Natural killer cell treated with Interleukin-12 subunit alpha and Interleukin-12 subunit beta and Interleukin-15 and Interleukin-18, amount 100 ng/mL, for 72 hours (primary cell): ENCODE measurements around the gene CYB5B. TPM values are rescaled to one million over a fixed set of nuclear protein-coding genes. Genes with fewer than 3 reads are reported as not detected.

ENCODE experiments used
- ATAC-seq, 2 donors: fragments of 150-1000 bp; cut with Tn5 transposase in 1 of 2; sonication (Bioruptor Pico), chemical (Tn5 transposase) in 1 of 2; 2 replicates each; pipeline ENCODE4 v1.10.0; 2021
- DNase-seq: peaks from one replicate; pipeline ENCODE4 v3.0.0; 2022; ENCODE audit warnings: low spot score
- H3K27ac Mint-ChIP-seq, 2 donors: 1 replicate in 1 of 2; 2 replicates in 1 of 2; pipeline ENCODE4 v1.8.0; 2022; ENCODE audit warnings: mixed read lengths in 2 of 2, mild to moderate bottlenecking in 1 of 2, moderate library complexity in 1 of 2
- H3K27me3 Mint-ChIP-seq, 2 donors: 1 replicate in 1 of 2; 2 replicates in 1 of 2; pipeline ENCODE4 v1.8.0; 2022; ENCODE audit warnings: mixed read lengths in 2 of 2
- H3K36me3 Mint-ChIP-seq: one replicate; pipeline ENCODE4 v1.8.0; 2022; ENCODE audit warnings: mixed read lengths
- H3K4me1 Mint-ChIP-seq, 2 donors: 1 replicate in 1 of 2; 2 replicates in 1 of 2; pipeline ENCODE4 v1.8.0; 2022; ENCODE audit warnings: low read depth in 2 of 2, mixed read lengths in 2 of 2, mild to moderate bottlenecking in 1 of 2
- H3K4me3 Mint-ChIP-seq: one replicate; pipeline ENCODE4 v1.8.0; 2022; ENCODE audit warnings: mixed read lengths
- H3K9me3 Mint-ChIP-seq: 2 replicates; pipeline ENCODE4 v1.8.0; 2022; ENCODE audit warnings: mixed read lengths
- total RNA-seq, 2 donors: library from RNA; stranded (reverse); gene quantifications; one replicate each; pipeline ENCODE4 v1.2.3, GENCODE V29; 2022

The CYB5B gene
- total RNA-seq, 2 donors from 2014 or later, result 162 to 230 TPM

- H3K27me3 Mint-ChIP-seq, result no peaks in the 10 kb centered on the region
- ATAC-seq (peak in 1 of 2 donors; percentile 73), DNase-seq (peak; percentile 74)
- H3K36me3 Mint-ChIP-seq, result no peaks in the 10 kb centered on the region
- H3K4me3 Mint-ChIP-seq, result no peak overlapping the region
- H3K4me1 Mint-ChIP-seq, result peaks cover 3 to 17% of the 10 kb centered on the region in 2 donors
- no peaks in the 10 kb centered on the region for H3K9me3 Mint-ChIP-seq
- H3K27ac Mint-ChIP-seq, result peak overlapping the region in 1 of 2 donors; percentile 42
Observed at GRCh38 chr16:69494991-69495392, 70.6 kb downstream of the CYB5B start.

GRCh38 chr16:69495821-69496220 is 71.4 kb downstream of the CYB5B start:
- H3K27ac Mint-ChIP-seq, result peak overlapping the region in 1 of 2 donors; percentile 52

GRCh38 chr16:69496376-69496775 is 72.0 kb downstream of the CYB5B start:
- ATAC-seq (no peak), DNase-seq (no peak)
- H3K4me1 Mint-ChIP-seq, result peaks cover 3 to 18% of the 10 kb centered on the region in 2 donors
- no peak overlapping the region for H3K4me3 Mint-ChIP-seq
- no peaks in the 10 kb centered on the region for H3K36me3 Mint-ChIP-seq
- no peaks in the 10 kb centered on the region for H3K9me3 Mint-ChIP-seq
- peak overlapping the region in 1 of 2 donors; percentile 52 for H3K27ac Mint-ChIP-seq
- H3K27me3 Mint-ChIP-seq, result no peaks in the 10 kb centered on the region

More at GRCh38 chr16:69495821-69496220, 71.4 kb downstream of the CYB5B start:
- DNase-seq, result no peak
- Mint-ChIP-seq H3K36me3 (no peaks in the 10 kb centered on the region), H3K4me3 (no peak overlapping the region), H3K4me1 (peaks cover 3 to 18% of the 10 kb centered on the region in 2 donors), H3K9me3 (no peaks in the 10 kb centered on the region), H3K27me3 (no peaks in the 10 kb centered on the region)
- ATAC-seq, result no peak

GRCh38 chr16:69496896-69497295 is 72.5 kb downstream of the CYB5B start:
- Mint-ChIP-seq H3K4me1 (peaks cover 6 to 20% of the 10 kb centered on the region in 2 donors), H3K4me3 (no peak overlapping the region), H3K27me3 (no peaks in the 10 kb centered on the region), H3K27ac (peak overlapping the region in 1 of 2 donors; percentile 52), H3K36me3 (no peaks in the 10 kb centered on the region), H3K9me3 (no peaks in the 10 kb centered on the region)
- DNase-seq, result no peak
- ATAC-seq, result no peak

GRCh38 chr16:69497876-69498596 is 73.6 kb downstream of the CYB5B start:
- Mint-ChIP-seq H3K27me3 (no peaks in the 10 kb centered on the region), H3K36me3 (no peaks in the 10 kb centered on the region), H3K4me1 (peaks cover 11 to 25% of the 10 kb centered on the region in 2 donors), H3K27ac (no peak overlapping the region), H3K9me3 (no peaks in the 10 kb centered on the region), H3K4me3 (no peak overlapping the region)
- no peak for ATAC-seq
- DNase-seq, result no peak

- Mint-ChIP-seq H3K27me3 (no peaks in the 10 kb centered on the region), H3K9me3 (no peaks in the 10 kb centered on the region), H3K4me1 (peaks cover 11 to 19% of the 10 kb centered on the region in 2 donors), H3K36me3 (no peaks in the 10 kb centered on the region), H3K4me3 (no peak overlapping the region), H3K27ac (peak overlapping the region in 1 of 2 donors; percentile 1)
- no peak for ATAC-seq
- no peak for DNase-seq
Observed at GRCh38 chr16:69498926-69499325, 74.5 kb downstream of the CYB5B start.

- Mint-ChIP-seq H3K36me3 (no peaks in the 10 kb centered on the region), H3K27me3 (no peaks in the 10 kb centered on the region), H3K9me3 (no peaks in the 10 kb centered on the region), H3K4me1 (peaks cover 11 to 19% of the 10 kb centered on the region in 2 donors), H3K27ac (peak overlapping the region in 1 of 2 donors; percentile 48), H3K4me3 (no peak overlapping the region)
- ATAC-seq (no peak), DNase-seq (no peak)
Observed at GRCh38 chr16:69499541-69500230, 75.3 kb downstream of the CYB5B start.

GRCh38 chr16:69500496-69500895 is 76.1 kb downstream of the CYB5B start:
- Mint-ChIP-seq H3K27me3 (no peaks in the 10 kb centered on the region), H3K9me3 (no peaks in the 10 kb centered on the region), H3K27ac (peak overlapping the region in 1 of 2 donors; percentile 48), H3K4me1 (peaks cover 8 to 15% of the 10 kb centered on the region in 2 donors), H3K36me3 (no peaks in the 10 kb centered on the region), H3K4me3 (no peak overlapping the region)
- ATAC-seq (no peak), DNase-seq (no peak)

GRCh38 chr16:69501956-69502745 is 77.7 kb downstream of the CYB5B start:
- Mint-ChIP-seq H3K4me1 (peaks cover 8 to 11% of the 10 kb centered on the region in 2 donors), H3K36me3 (no peaks in the 10 kb centered on the region), H3K4me3 (peak overlapping the region; percentile 44), H3K27ac (peak overlapping the region in 1 of 2 donors; percentile 76), H3K9me3 (no peaks in the 10 kb centered on the region), H3K27me3 (no peaks in the 10 kb centered on the region)
- DNase-seq, result no peak
- peak in 1 of 2 donors; percentile 78 for ATAC-seq

- peaks cover 8 to 11% of the 10 kb centered on the region in 2 donors for H3K4me1 Mint-ChIP-seq
- H3K27ac Mint-ChIP-seq, result peak overlapping the region in 1 of 2 donors; percentile 84
- DNase-seq (no peak), ATAC-seq (peak in 1 of 2 donors; percentile 62)
- no peaks in the 10 kb centered on the region for H3K36me3 Mint-ChIP-seq
- H3K4me3 Mint-ChIP-seq, result no peak overlapping the region
- H3K9me3 Mint-ChIP-seq, result no peaks in the 10 kb centered on the region
- H3K27me3 Mint-ChIP-seq, result no peaks in the 10 kb centered on the region
Observed at GRCh38 chr16:69503244-69503643, 78.8 kb downstream of the CYB5B start.

GRCh38 chr16:69508033-69508755 is 83.8 kb downstream of the CYB5B start:
- Mint-ChIP-seq H3K4me1 (no peaks in the 10 kb centered on the region), H3K36me3 (no peaks in the 10 kb centered on the region), H3K4me3 (no peak overlapping the region), H3K27ac (no peak overlapping the region), H3K27me3 (no peaks in the 10 kb centered on the region), H3K9me3 (no peaks in the 10 kb centered on the region)
- no peak for DNase-seq
- no peak for ATAC-seq

- no peaks in the 10 kb centered on the region for H3K27me3 Mint-ChIP-seq
Observed at GRCh38 chr16:69509125-69509524, 84.7 kb downstream of the CYB5B start.

GRCh38 chr16:69511651-69512050 is 87.2 kb downstream of the CYB5B start:
- Mint-ChIP-seq H3K9me3 (peaks cover 5% of the 10 kb centered on the region), H3K36me3 (no peaks in the 10 kb centered on the region), H3K27me3 (no peaks in the 10 kb centered on the region), H3K4me1 (peaks cover 0 to 5% of the 10 kb centered on the region in 2 donors), H3K27ac (no peak overlapping the region), H3K4me3 (no peak overlapping the region)
- ATAC-seq (no peak), DNase-seq (no peak)

More at GRCh38 chr16:69509125-69509524, 84.7 kb downstream of the CYB5B start:
- no peak overlapping the region for H3K4me3 Mint-ChIP-seq
- H3K27ac Mint-ChIP-seq, result no peak overlapping the region
- DNase-seq, result no peak
- ATAC-seq, result no peak
- H3K9me3 Mint-ChIP-seq, result no peaks in the 10 kb centered on the region
- H3K4me1 Mint-ChIP-seq, result no peaks in the 10 kb centered on the region
- no peaks in the 10 kb centered on the region for H3K36me3 Mint-ChIP-seq
